K562 (cell line): ENCODE data around the gene FCGBP. TPM values are rescaled to one million over a fixed set of nuclear protein-coding genes. Genes with fewer than 3 reads are reported as not detected.

Experiments used
- ATAC-seq: fragments of 200-7000 bp; cut with Tn5 transposase; 3 replicates; pipeline ENCODE4 v1.9.1; 2020; ENCODE audit warnings: moderate library complexity
- BruUV-seq: library from RNA; stranded (reverse); fragments of 400-500 nt; replicated peaks from 2 replicates; lab custom pipeline; 2021; lab: Mats Ljungman, UMichigan
- CTCF ChIA-PET: fragments of 300-600 bp; formaldehyde crosslinking; extraction: SDS; loops from one replicate; lab custom pipeline; 2021; ENCODE audit warnings: low intra/inter-chr PET ratio; lab: Yijun Ruan, JAX
- POLR2A ChIA-PET: fragments of 300-600, 350-650 bp; sonication (Branson Sonifier 250); formaldehyde crosslinking; extraction: SDS; loops from one replicate; lab custom pipeline; 2021; ENCODE audit warnings: antibody characterized with exemption, inconsistent platforms; lab: Yijun Ruan, JAX
- DNase-seq, 4 experiments: peaks; one replicate each; pipeline versions ENCODE4 v3.0.0 to v3.0.0-alpha.2; 2011 to 2018; ENCODE audit warnings: low spot score in 3 of 4, mixed read lengths in 3 of 4; ENCODE audit errors: extremely low read depth in 1 of 4
- FAIRE-seq: peaks from 2 replicates; lab custom pipeline; 2011; peaks lifted over from hg19 to GRCh38; lab: Jason Lieb, UNC
- H2AFZ ChIP-seq: 2 replicates; pipeline ENCODE4 v1.6.0; 2011; ENCODE audit warnings: low read depth, low read length, control low read depth, inconsistent platforms
- H3K27ac ChIP-seq: fragments of 200-600 bp; 3 replicates; pipeline ENCODE4 v1.8.0; 2011; ENCODE audit warnings: low read depth, mild to moderate bottlenecking, control low read depth, inconsistent platforms, low read length, moderate library complexity, mixed read lengths; ENCODE audit errors: extremely low read depth
- H3K27me3 ChIP-seq, 2 experiments: fragments of 300-600 bp in 1 of 2; 2 replicates in 1 of 2; 3 replicates in 1 of 2; pipeline versions ENCODE4 v1.6.0 to v1.8.0; 2011; ENCODE audit warnings: inconsistent platforms in 2 of 2, low read length in 2 of 2, mild to moderate bottlenecking in 1 of 2, mixed read lengths in 1 of 2, moderate library complexity in 1 of 2; ENCODE audit not compliant: control insufficient read depth in 2 of 2, insufficient read depth in 2 of 2
- H3K36me3 ChIP-seq: fragments of 300-600 bp; 3 replicates; pipeline ENCODE4 v1.8.0; 2011; ENCODE audit warnings: mild to moderate bottlenecking, low read length, inconsistent platforms; ENCODE audit not compliant: control insufficient read depth, insufficient read depth
- H3K4me1 ChIP-seq, 2 experiments: fragments of 200-600 bp in 1 of 2; replicated peaks in 1 of 2; 2 replicates in 1 of 2; 3 replicates in 1 of 2; pipeline versions ENCODE4 v1.5.1 to v1.8.0; 2011; ENCODE audit warnings: inconsistent platforms in 2 of 2, low read length in 2 of 2, mild to moderate bottlenecking in 1 of 2, mixed read lengths in 1 of 2, moderate library complexity in 1 of 2; ENCODE audit not compliant: control insufficient read depth in 2 of 2, insufficient read depth in 2 of 2
- H3K4me2 ChIP-seq: 2 replicates; pipeline ENCODE4 v1.6.1; 2011; ENCODE audit warnings: low read length, control low read depth, inconsistent platforms, mixed read lengths; ENCODE audit not compliant: insufficient read depth
- H3K4me3 ChIP-seq: fragments of 200-600 bp; sonication (generic), shearing (Covaris generic); 2 replicates; pipeline ENCODE4 v1.5.1; 2016; ENCODE audit warnings: control low read depth, inconsistent platforms
- H3K79me2 ChIP-seq: fragments of 200-600 bp; 3 replicates; pipeline ENCODE4 v1.8.0; 2011; ENCODE audit warnings: low read length, inconsistent platforms; ENCODE audit not compliant: control insufficient read depth, insufficient read depth
- H3K9ac ChIP-seq, 2 experiments: 2 replicates each; pipeline versions ENCODE4 v1.6.0 to v1.6.1; 2011; ENCODE audit warnings: low read depth in 2 of 2, low read length in 2 of 2, control low read depth in 1 of 2, inconsistent platforms in 1 of 2, mild to moderate bottlenecking in 1 of 2, mixed read lengths in 1 of 2; ENCODE audit not compliant: insufficient read depth in 1 of 2
- H3K9me1 ChIP-seq: one replicate; pipeline ENCODE4 v1.6.0; 2011; ENCODE audit warnings: inconsistent platforms, mild to moderate bottlenecking, low read length, moderate library complexity; ENCODE audit not compliant: control insufficient read depth, insufficient read depth
- H3K9me3 ChIP-seq: replicated peaks from 2 replicates; pipeline ENCODE4 v1.5.1; 2011; ENCODE audit warnings: low read depth, low read length, inconsistent platforms; ENCODE audit not compliant: control insufficient read depth, insufficient read depth
- H4K20me1 ChIP-seq: replicated peaks from 2 replicates; pipeline ENCODE4 v1.6.1; 2011; ENCODE audit warnings: low read length, inconsistent platforms, mixed read lengths; ENCODE audit not compliant: control insufficient read depth, insufficient read depth
- DDX20 ChIP-seq: fragments of 450-650 bp; IDR thresholded peaks from 2 replicates; pipeline ENCODE4 v1.6.1; 2016; ENCODE audit warnings: missing genetic modification characterization, low read depth, mild to moderate bottlenecking, missing compliant biosample characterization, moderate library complexity
- USF2 ChIP-seq: sonication (generic); formaldehyde crosslinking; IDR thresholded peaks from 2 replicates; pipeline ENCODE4 v1.5.0; 2020; ENCODE audit warnings: missing genetic modification reagents
- WGBS: fragments of 100-300 bp; shearing (Covaris generic); methylation state at CpG from one replicate; pipeline ENCODE4 v1.1.6; 2016; ENCODE audit warnings: low coverage, mixed read lengths; ENCODE audit not compliant: insufficient coverage; ENCODE audit errors: missing lambda C conversion rate; 5-methylcytosine and 5-hydroxymethylcytosine counted together
- in situ Hi-C: fragments of 300-500 bp; cut with MboI; formaldehyde crosslinking; loops from 4 replicates; pipeline ENCODE4 v1.15.0; 2018; ENCODE audit warnings: inconsistent platforms, mixed read lengths
- intact Hi-C: fragments of 100-400 bp; cut with micrococcal nuclease; formaldehyde crosslinking; loops from 2 replicates; pipeline ENCODE4 v1.14.2; 2022
- polyA plus RNA-seq, 8 experiments: library from polyadenylated mRNA; depleted of rRNA in 4 of 8; stranded (reverse) in 5 of 8; unstranded in 3 of 8; fragments of >200 nt; fragmentation: Nextera tagmentation in 2 of 8; fragmentation: Illumina TruSeq in 1 of 8; extraction: Ambion mirVana in 2 of 8; extraction: Trizol in 1 of 8; gene quantifications; 2 replicates each; pipeline versions ENCODE4 v1.2.1 to v1.2.3, GENCODE V29; 2011 to 2014; ENCODE audit warnings: inconsistent platforms in 1 of 8, missing spikeins in 1 of 8
- total RNA-seq, 7 experiments: library from RNA; depleted of rRNA in 6 of 7; stranded (reverse); fragments of >200 nt in 6 of 7; fragmentation: Illumina TruSeq in 2 of 7; extraction: Trizol in 2 of 7; gene quantifications; 2 replicates each; pipeline versions ENCODE4 v1.2.1 to v1.2.3, GENCODE V29; 2011 to 2021; ENCODE audit warnings: low replicate concordance in 1 of 7
- TF ChIP-seq, protein P1 (sequence below), 3 experiments: fragments of 200-800 bp in 1 of 3; sonication (Bioruptor generic) in 1 of 3; sonication (generic) in 1 of 3; formaldehyde crosslinking in 1 of 3; IDR thresholded peaks; 2 replicates each; pipeline versions ENCODE4 v1.6.1 to v1.8.0; 2016 to 2022; ENCODE audit warnings: mild to moderate bottlenecking in 2 of 3, missing compliant biosample characterization in 2 of 3, missing genetic modification characterization in 2 of 3, missing genetic modification reagents in 1 of 3
- TF ChIP-seq, protein P2 (sequence below): sonication (generic); formaldehyde crosslinking; IDR thresholded peaks from 2 replicates; pipeline ENCODE4 v1.8.1; 2023; ENCODE audit warnings: mild to moderate bottlenecking, missing genetic modification reagents, moderate library complexity

The FCGBP gene
- total and polyA plus RNA-seq, 9 of the 15 experiments (the other 6 are each of a cell fraction or from before 2014, with no cell fraction given), result 0.01 to 1.5 (median 0.13) TPM; not detected in 4

- TF ChIP-seq, protein P1, sequence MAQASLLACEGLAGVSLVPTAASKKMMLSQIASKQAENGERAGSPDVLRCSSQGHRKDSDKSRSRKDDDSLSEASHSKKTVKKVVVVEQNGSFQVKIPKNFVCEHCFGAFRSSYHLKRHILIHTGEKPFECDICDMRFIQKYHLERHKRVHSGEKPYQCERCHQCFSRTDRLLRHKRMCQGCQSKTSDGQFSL (CRISPR knock-in tag; IDR thresholded peaks at IDR 0.05), result no peak
- TF ChIP-seq, protein P1 (tag; IDR thresholded peaks at IDR 0.05), result no peak
- TF ChIP-seq DDX20 (tag) (no peak), USF2 (CRISPR knock-in tag) (no peak)
- TF ChIP-seq, protein P2, sequence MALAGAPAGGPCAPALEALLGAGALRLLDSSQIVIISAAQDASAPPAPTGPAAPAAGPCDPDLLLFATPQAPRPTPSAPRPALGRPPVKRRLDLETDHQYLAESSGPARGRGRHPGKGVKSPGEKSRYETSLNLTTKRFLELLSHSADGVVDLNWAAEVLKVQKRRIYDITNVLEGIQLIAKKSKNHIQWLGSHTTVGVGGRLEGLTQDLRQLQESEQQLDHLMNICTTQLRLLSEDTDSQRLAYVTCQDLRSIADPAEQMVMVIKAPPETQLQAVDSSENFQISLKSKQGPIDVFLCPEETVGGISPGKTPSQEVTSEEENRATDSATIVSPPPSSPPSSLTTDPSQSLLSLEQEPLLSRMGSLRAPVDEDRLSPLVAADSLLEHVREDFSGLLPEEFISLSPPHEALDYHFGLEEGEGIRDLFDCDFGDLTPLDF (CRISPR knock-in tag), result no peak
- POLR2A ChIA-PET, result no interaction called here
- no peaks in the 10 kb centered on the region for H3K9me1 ChIP-seq
These were observed 10.0 kb downstream of the FCGBP start for GRCh38 chr19:39924389-39924788.

More at GRCh38 chr19:39924389-39924788, 10.0 kb downstream of the FCGBP start:
- in situ Hi-C loops (no loop called here), intact Hi-C loops (no loop called here)
- no peak overlapping the region for H3K9ac ChIP-seq
- H3K9me3 ChIP-seq, result no peaks in the 10 kb centered on the region
- 34% methylated on average over 33 of the region's 37 CpGs for WGBS
- H3K79me2 ChIP-seq, result no peaks in the 10 kb centered on the region
- ATAC-seq (no peak), FAIRE-seq (no peak), DNase-seq (no peak)
- peaks cover 0 to 15% of the 10 kb centered on the region in 2 experiments; a peak in 3 of 5 replicates for H3K4me1 ChIP-seq
- no TSS peak for BruUV-seq
- no peak overlapping the region for H2AFZ ChIP-seq
- H3K36me3 ChIP-seq, result no peaks in the 10 kb centered on the region
- no peak overlapping the region for H3K4me2 ChIP-seq
- H3K27ac ChIP-seq, result no peak overlapping the region
- CTCF ChIA-PET, result no interaction called here
- H4K20me1 ChIP-seq, result no peaks in the 10 kb centered on the region
- H3K4me3 ChIP-seq, result no peak overlapping the region
- H3K27me3 ChIP-seq, result peaks cover 0 to 15% of the 10 kb centered on the region in 2 experiments; a peak in 3 of 5 replicates
